ENCODE data around the gene TPSAB1.
"Not testable (repeated sequence)": the region's sequence is repeated elsewhere in the genome, so short reads cannot be mapped to it uniquely, and the experiment has no call there.

The TPSAB1 gene

GRCh38 chr16:1271724-1272413 lies 31.4 kb downstream of the TPSAB1 start:
- not testable (repeated sequence) for DNase-seq

GRCh38 chr16:1272453-1273198 lies 32.1 kb downstream of the TPSAB1 start:
- DNase-seq = no peak

GRCh38 chr16:1273816-1274215 lies 33.3 kb downstream of the TPSAB1 start:
- DNase-seq = no peak

- DNase-seq = no peak
Measured at GRCh38 chr16:1274767-1275166, 34.3 kb downstream of the TPSAB1 start.

GRCh38 chr16:1275791-1276579 lies 35.5 kb downstream of the TPSAB1 start:
- DNase-seq = no peak

GRCh38 chr16:1276580-1276878 lies 36.0 kb downstream of the TPSAB1 start:
- no peak for DNase-seq

- no peak for DNase-seq
Measured at GRCh38 chr16:1277151-1277598, 36.7 kb downstream of the TPSAB1 start.

GRCh38 chr16:1277617-1278282 lies 37.2 kb downstream of the TPSAB1 start:
- no peak for DNase-seq

GRCh38 chr16:1278477-1278876 lies 38.0 kb downstream of the TPSAB1 start:
- no peak for DNase-seq

GRCh38 chr16:1279081-1279944 lies 38.8 kb downstream of the TPSAB1 start:
- no peak for DNase-seq

GRCh38 chr16:1279945-1280589 lies 39.6 kb downstream of the TPSAB1 start:
- DNase-seq = no peak

- no peak for DNase-seq
Measured at GRCh38 chr16:1280783-1281182, 40.3 kb downstream of the TPSAB1 start.

GRCh38 chr16:1281517-1281916 lies 41.0 kb downstream of the TPSAB1 start:
- no peak for DNase-seq

- no peak for DNase-seq
Measured at GRCh38 chr16:1282324-1282973, 41.9 kb downstream of the TPSAB1 start.

- no peak for DNase-seq
Measured at GRCh38 chr16:1283296-1283695, 42.8 kb downstream of the TPSAB1 start.

GRCh38 chr16:1283996-1284616 lies 43.6 kb downstream of the TPSAB1 start:
- no peak for DNase-seq

GRCh38 chr16:1285669-1286512 lies 45.4 kb downstream of the TPSAB1 start:
- DNase-seq = no peak

- no peak for DNase-seq
Measured at GRCh38 chr16:1286513-1287094, 46.1 kb downstream of the TPSAB1 start.

GRCh38 chr16:1287982-1288670 lies 47.6 kb downstream of the TPSAB1 start:
- no peak for DNase-seq

Measured in activated CD8-positive, alpha-beta memory T cell treated with anti-CD3 and anti-CD28 coated beads, Interleukin-2, amount 50 U/mL, for 4 hours (primary cell).